Measurements from ENCODE around the gene MAMDC4.

Gene MAMDC4

GRCh38 chr9:136849960-136850865 lies 1.9 kb upstream of the MAMDC4 start:
- no peak for DNase-seq

- no peak for DNase-seq
Observed at GRCh38 chr9:136850866-136851775, 1.0 kb upstream of the MAMDC4 start.

GRCh38 chr9:136852664-136853595 lies 784 bp downstream of the MAMDC4 start:
- DNase-seq: no peak

GRCh38 chr9:136853596-136854112 lies 1.5 kb downstream of the MAMDC4 start:
- DNase-seq: no peak

GRCh38 chr9:136854113-136854841 lies 2.1 kb downstream of the MAMDC4 start:
- DNase-seq: no peak

- no peak for DNase-seq
Observed at GRCh38 chr9:136854842-136855460, 2.8 kb downstream of the MAMDC4 start.

GRCh38 chr9:136855461-136856078 lies 3.4 kb downstream of the MAMDC4 start:
- DNase-seq: no peak

GRCh38 chr9:136856079-136856476 lies 3.9 kb downstream of the MAMDC4 start:
- DNase-seq: no peak

GRCh38 chr9:136856541-136857141 lies 4.5 kb downstream of the MAMDC4 start:
- DNase-seq: no peak

- no peak for DNase-seq
Observed at GRCh38 chr9:136857166-136857565, 5.0 kb downstream of the MAMDC4 start.

GRCh38 chr9:136857581-136858412 lies 5.7 kb downstream of the MAMDC4 start:
- no peak for DNase-seq

GRCh38 chr9:136858452-136858843 lies 6.3 kb downstream of the MAMDC4 start:
- DNase-seq: no peak

GRCh38 chr9:136858844-136859757 lies 7.0 kb downstream of the MAMDC4 start:
- no peak for DNase-seq

- DNase-seq: no peak
Observed at GRCh38 chr9:136860529-136860928, 8.4 kb downstream of the MAMDC4 start.

GRCh38 chr9:136860933-136861873 lies 9.1 kb downstream of the MAMDC4 start:
- no peak for DNase-seq

- no peak for DNase-seq
Observed at GRCh38 chr9:136861874-136862457, 9.8 kb downstream of the MAMDC4 start.

Measured in GF-D8 (cell line).